GM23338 (cell line): Measurements from ENCODE around the gene NPIPA5.
"Not testable (repeated sequence)": the region's sequence is repeated elsewhere in the genome, so short reads cannot be mapped to it uniquely, and the experiment has no call there.

Source experiments
- CREB1 ChIP-seq: fragments of 250-450 bp; sonication (Bioruptor Pico); IDR thresholded peaks from 2 replicates; pipeline ENCODE4 v1.5.0; 2020; ENCODE audit warnings: low read depth, mild to moderate bottlenecking, moderate library complexity
- CTCF ChIP-seq, 2 experiments: fragments of 200-600 bp in 1 of 2; sonication (generic) in 1 of 2; conservative IDR thresholded peaks; 2 replicates each; pipeline versions ENCODE4 v1.5.1 to v1.6.1; 2016 to 2017; ENCODE audit warnings: antibody characterized with exemption in 2 of 2, low read depth in 2 of 2, mild to moderate bottlenecking in 2 of 2, moderate library complexity in 1 of 2
- ETS1 ChIP-seq: IDR thresholded peaks from 2 replicates; pipeline ENCODE4 v1.6.1; 2016; ENCODE audit warnings: antibody characterized with exemption
- EZH2 ChIP-seq: fragments of 200-600 bp; sonication (generic); IDR thresholded peaks from one replicate; pipeline ENCODE4 v1.8.0; 2017; ENCODE audit warnings: antibody characterized with exemption, mild to moderate bottlenecking, low read depth; ENCODE audit not compliant: unreplicated experiment
- JUNB ChIP-seq: IDR thresholded peaks from one replicate; pipeline ENCODE4 v1.6.1; 2016; ENCODE audit warnings: antibody characterized with exemption; ENCODE audit not compliant: unreplicated experiment
- POLR2AphosphoS5 ChIP-seq: IDR thresholded peaks from 2 replicates; pipeline ENCODE4 v1.6.1; 2016; ENCODE audit warnings: antibody characterized with exemption, low read depth
- REST ChIP-seq: IDR thresholded peaks from one replicate; pipeline ENCODE4 v1.6.1; 2018; ENCODE audit warnings: antibody characterized with exemption; ENCODE audit not compliant: unreplicated experiment
- STAT1 ChIP-seq: IDR thresholded peaks from one replicate; pipeline ENCODE4 v1.6.1; 2016; ENCODE audit warnings: antibody characterized with exemption; ENCODE audit not compliant: unreplicated experiment
- ZNF331 ChIP-seq: fragments of 250-450 bp; sonication (Bioruptor Pico); IDR thresholded peaks from 2 replicates; pipeline ENCODE4 v1.5.0; 2020; ENCODE audit warnings: low read depth, mild to moderate bottlenecking, moderate library complexity

- TF ChIP-seq CTCF (conservative IDR thresholded peaks at IDR 0.05; ENCODE audit: low read depth in 2 of 2); REST; EZH2; ETS1; JUNB; POLR2AphosphoS5; CREB1; ZNF331 (CRISPR knock-in tag); STAT1: not testable (repeated sequence)
Observed at GRCh38 chr16:15338986-15339385, 39.1 kb downstream of the NPIPA5 start.
